ENCODE results near the gene SUN5.
"Not testable (repeated sequence)": the region's sequence is repeated elsewhere in the genome, so short reads cannot be mapped to it uniquely, and the experiment has no call there.

The SUN5 gene

GRCh38 chr20:32965115-32965514 is 39.1 kb downstream of the SUN5 start:
- DNase-seq (ENCODE audit: low read depth), result no peak

GRCh38 chr20:32964575-32964974 is 39.7 kb downstream of the SUN5 start:
- DNase-seq (ENCODE audit: low read depth), result no peak

- DNase-seq (ENCODE audit: low read depth), result no peak
These were observed 41.1 kb downstream of the SUN5 start for GRCh38 chr20:32963176-32963575.

GRCh38 chr20:32962646-32963045 is 41.6 kb downstream of the SUN5 start:
- not testable (repeated sequence) for DNase-seq (ENCODE audit: low read depth)

GRCh38 chr20:32962053-32962452 is 42.2 kb downstream of the SUN5 start:
- DNase-seq (ENCODE audit: low read depth), result no peak

GRCh38 chr20:32960849-32961731 is 43.1 kb downstream of the SUN5 start:
- no peak for DNase-seq (ENCODE audit: low read depth)

- no peak for DNase-seq (ENCODE audit: low read depth)
These were observed 44.1 kb downstream of the SUN5 start for GRCh38 chr20:32960222-32960518.

- no peak for DNase-seq (ENCODE audit: low read depth)
These were observed 44.6 kb downstream of the SUN5 start for GRCh38 chr20:32959351-32960221.

GRCh38 chr20:32958574-32958973 is 45.7 kb downstream of the SUN5 start:
- DNase-seq (ENCODE audit: low read depth), result no peak

GRCh38 chr20:32957459-32957858 is 46.8 kb downstream of the SUN5 start:
- no peak for DNase-seq (ENCODE audit: low read depth)

GRCh38 chr20:32950539-32950938 is 53.7 kb downstream of the SUN5 start:
- not testable (repeated sequence) for DNase-seq (ENCODE audit: low read depth)

- no peak for DNase-seq (ENCODE audit: low read depth)
These were observed 57.6 kb downstream of the SUN5 start for GRCh38 chr20:32946629-32947028.

GRCh38 chr20:32945710-32946221 is 58.5 kb downstream of the SUN5 start:
- DNase-seq (ENCODE audit: low read depth), result no peak

GRCh38 chr20:32943490-32944052 is 60.7 kb downstream of the SUN5 start:
- DNase-seq (ENCODE audit: low read depth), result no peak

- DNase-seq (ENCODE audit: low read depth), result no peak
These were observed 62.9 kb downstream of the SUN5 start for GRCh38 chr20:32941155-32941885.

- DNase-seq (ENCODE audit: low read depth), result no peak
These were observed 69.7 kb downstream of the SUN5 start for GRCh38 chr20:32934580-32934979.

Measured in GM04504 (cell line).